VCaP (cell line): Measurements from ENCODE around the gene ACER2.

Source experiments
- H3K27ac ChIP-seq: fragments of 450-650 bp; 2 replicates; pipeline ENCODE4 v1.5.1; 2017
- CTCF ChIP-seq: fragments of 450-650 bp; conservative IDR thresholded peaks from 2 replicates; pipeline ENCODE4 v1.5.1; 2017; ENCODE audit warnings: mild to moderate bottlenecking, moderate library complexity

ACER2 gene

GRCh38 chr9:19408693-19409400, at the start of gene ACER2:
Gene ACER2, plus strand, starts transcription at chr9:19409009. Its CDS starts 76 bp downstream, at chr9:19409085.
- TF ChIP-seq CTCF: peak; percentile 49
- H3K27ac ChIP-seq: peak within 1 kb of the TSS; percentile 98

- no peak for TF ChIP-seq CTCF
- H3K27ac ChIP-seq: peak overlapping the region; percentile 17
These were observed 39.7 kb upstream of the ACER2 start for GRCh38 chr9:19369107-19369506.

GRCh38 chr9:19371942-19372341, 36.9 kb upstream of the ACER2 start:
- peak overlapping the region; percentile 29; the same call in 1 of the 2 replicates for H3K27ac ChIP-seq
- TF ChIP-seq CTCF: peak; percentile 63

- H3K27ac ChIP-seq: peak overlapping the region; percentile 29; the same call in 1 of the 2 replicates
- TF ChIP-seq CTCF: no peak
These were observed 36.2 kb upstream of the ACER2 start for GRCh38 chr9:19372567-19372966.

- peak overlapping the region; percentile 29; the same call in 1 of the 2 replicates for H3K27ac ChIP-seq
- no peak for TF ChIP-seq CTCF
These were observed 35.3 kb upstream of the ACER2 start for GRCh38 chr9:19373527-19373926.

- no peak for TF ChIP-seq CTCF
These were observed 33.3 kb upstream of the ACER2 start for GRCh38 chr9:19375538-19375937.

GRCh38 chr9:19376931-19377330, 31.9 kb upstream of the ACER2 start:
- TF ChIP-seq CTCF: no peak
- peak overlapping the region; percentile 93 for H3K27ac ChIP-seq

More at GRCh38 chr9:19375538-19375937, 33.3 kb upstream of the ACER2 start:
- H3K27ac ChIP-seq: peak overlapping the region; percentile 93; the same call in 1 of the 2 replicates
